H9 (cell line): ENCODE data around the gene STRN. TPM values are rescaled to one million over a fixed set of nuclear protein-coding genes. Genes with fewer than 3 reads are reported as not detected.
A peak's percentile ranks its signal among the peaks of the same experiment; 100 is the strongest.

ENCODE experiments used
- DNase-seq: peaks from one replicate; pipeline ENCODE4 v3.0.0-alpha.2; 2017
- H2AFZ ChIP-seq: one replicate; pipeline ENCODE4 v1.6.1; 2013; ENCODE audit warnings: mild to moderate bottlenecking, low read length, control low read depth, moderate library complexity
- H2AK5ac ChIP-seq: 2 replicates; pipeline ENCODE4 v1.6.1; 2013; ENCODE audit warnings: low read length, control low read depth, mixed read lengths; ENCODE audit not compliant: insufficient read length
- H2BK120ac ChIP-seq: one replicate; pipeline ENCODE4 v1.6.1; 2013; ENCODE audit warnings: low read depth, mild to moderate bottlenecking, low read length, control low read depth, inconsistent platforms; ENCODE audit not compliant: poor library complexity, severe bottlenecking
- H2BK12ac ChIP-seq: 2 replicates; pipeline ENCODE4 v1.6.1; 2013; ENCODE audit warnings: low read length, control low read depth, mixed read lengths, low read depth; ENCODE audit not compliant: insufficient read length
- H2BK15ac ChIP-seq: 2 replicates; pipeline ENCODE4 v1.6.1; 2013; ENCODE audit warnings: low read depth, low read length, control low read depth
- H2BK20ac ChIP-seq: one replicate; pipeline ENCODE4 v1.6.1; 2013; ENCODE audit warnings: low read depth, mild to moderate bottlenecking, low read length, control low read depth, inconsistent platforms; ENCODE audit not compliant: poor library complexity, severe bottlenecking
- H2BK5ac ChIP-seq: 2 replicates; pipeline ENCODE4 v1.6.1; 2013; ENCODE audit warnings: low read length, control low read depth, mixed read lengths; ENCODE audit not compliant: insufficient read length
- H3K14ac ChIP-seq: 2 replicates; pipeline ENCODE4 v1.6.1; 2013; ENCODE audit warnings: low read length, control low read depth; ENCODE audit not compliant: insufficient read depth
- H3K18ac ChIP-seq: 2 replicates; pipeline ENCODE4 v1.6.1; 2013; ENCODE audit warnings: low read depth, mild to moderate bottlenecking, mixed read lengths, low read length, control low read depth; ENCODE audit not compliant: insufficient read length
- H3K23ac ChIP-seq: 2 replicates; pipeline ENCODE4 v1.6.1; 2013; ENCODE audit warnings: low read length, control low read depth, mixed read lengths, low read depth; ENCODE audit not compliant: insufficient read length
- H3K23me2 ChIP-seq: 2 replicates; pipeline ENCODE4 v1.6.1; 2013; ENCODE audit warnings: low read depth, mild to moderate bottlenecking, mixed read lengths, low read length, control low read depth; ENCODE audit not compliant: insufficient read length, poor library complexity, severe bottlenecking
- H3K27ac ChIP-seq: 2 replicates; pipeline ENCODE4 v1.5.1; 2013; ENCODE audit warnings: low read length, control low read depth, mixed read lengths, low read depth; ENCODE audit not compliant: insufficient read length
- H3K27me3 ChIP-seq: 2 replicates; pipeline ENCODE4 v1.6.1; 2013; ENCODE audit warnings: low read length, control low read depth, inconsistent platforms; ENCODE audit not compliant: insufficient read depth
- H3K4ac ChIP-seq: 2 replicates; pipeline ENCODE4 v1.6.1; 2013; ENCODE audit warnings: low read depth, mild to moderate bottlenecking, control low read depth, inconsistent platforms, low read length, moderate library complexity
- H3K4me1 ChIP-seq: 2 replicates; pipeline ENCODE4 v1.6.1; 2013; ENCODE audit warnings: low read length, control low read depth, inconsistent platforms; ENCODE audit not compliant: insufficient read depth
- H3K4me2 ChIP-seq: 2 replicates; pipeline ENCODE4 v1.6.1; 2013; ENCODE audit warnings: low read length, control low read depth, mixed read lengths; ENCODE audit not compliant: insufficient read length, insufficient read depth
- H3K56ac ChIP-seq: 2 replicates; pipeline ENCODE4 v1.6.1; 2013; ENCODE audit warnings: low read depth, mild to moderate bottlenecking, mixed read lengths, low read length, control low read depth; ENCODE audit not compliant: insufficient read length
- H3K79me1 ChIP-seq: 2 replicates; pipeline ENCODE4 v1.6.1; 2013; ENCODE audit warnings: low read depth, mild to moderate bottlenecking, moderate library complexity, low read length, control low read depth, inconsistent platforms; ENCODE audit not compliant: insufficient read depth, poor library complexity, severe bottlenecking
- H3K79me2 ChIP-seq: 2 replicates; pipeline ENCODE4 v1.6.1; 2013; ENCODE audit warnings: low read length, control low read depth, inconsistent platforms; ENCODE audit not compliant: insufficient read depth
- H3K9ac ChIP-seq: 2 replicates; pipeline ENCODE4 v1.6.1; 2013; ENCODE audit warnings: low read length, control low read depth, mixed read lengths; ENCODE audit not compliant: insufficient read length; ENCODE audit errors: extremely low read depth
- H3K9me3 ChIP-seq: one replicate; pipeline ENCODE4 v1.6.1; 2013; ENCODE audit warnings: low read depth, low read length, inconsistent platforms; ENCODE audit not compliant: control insufficient read depth
- H3T11ph ChIP-seq: one replicate; pipeline ENCODE4 v1.6.1; 2013; ENCODE audit warnings: mild to moderate bottlenecking, low read length, control low read depth, inconsistent platforms
- H4K20me1 ChIP-seq: one replicate; pipeline ENCODE4 v1.6.1; 2013; ENCODE audit not compliant: control insufficient read depth, insufficient read length, insufficient read depth
- H4K5ac ChIP-seq: 2 replicates; pipeline ENCODE4 v1.6.1; 2013; ENCODE audit warnings: low read depth, mild to moderate bottlenecking, mixed read lengths, low read length, control low read depth; ENCODE audit not compliant: insufficient read length
- H4K8ac ChIP-seq: replicated peaks from 2 replicates; pipeline ENCODE4 v1.6.1; 2013; ENCODE audit warnings: low read length, control low read depth, mixed read lengths, low read depth; ENCODE audit not compliant: insufficient read length
- H4K91ac ChIP-seq: 2 replicates; pipeline ENCODE4 v1.6.1; 2013; ENCODE audit warnings: low read depth, mild to moderate bottlenecking, moderate library complexity, mixed read lengths, low read length, control low read depth; ENCODE audit not compliant: insufficient read length
- H3K27ac Mint-ChIP-seq, 3 experiments: 2 replicates in 2 of 3; 3 replicates in 1 of 3; pipeline ENCODE4 v1.8.0; 2020 to 2021; ENCODE audit warnings: mixed read lengths in 3 of 3, mild to moderate bottlenecking in 1 of 3, moderate library complexity in 1 of 3
- H3K27me3 Mint-ChIP-seq: 2 replicates; pipeline ENCODE4 v1.8.0; 2021; ENCODE audit warnings: low read depth, mild to moderate bottlenecking, moderate library complexity, mixed read lengths
- H3K36me3 Mint-ChIP-seq, 3 experiments: 2 replicates in 2 of 3; 3 replicates in 1 of 3; pipeline ENCODE4 v1.8.0; 2020 to 2021; ENCODE audit warnings: low read depth in 3 of 3, mixed read lengths in 3 of 3; ENCODE audit not compliant: insufficient read depth in 1 of 3
- H3K4me1 Mint-ChIP-seq, 2 experiments: 2 replicates each; pipeline ENCODE4 v1.8.0; 2020; ENCODE audit warnings: mixed read lengths in 2 of 2
- H3K4me3 Mint-ChIP-seq, 2 experiments: 2 replicates in 1 of 2; 3 replicates in 1 of 2; pipeline ENCODE4 v1.8.0; 2020 to 2021; ENCODE audit warnings: mild to moderate bottlenecking in 2 of 2, mixed read lengths in 2 of 2, moderate library complexity in 1 of 2
- H3K9me3 Mint-ChIP-seq, 2 experiments: 2 replicates in 1 of 2; 3 replicates in 1 of 2; pipeline ENCODE4 v1.8.0; 2020; ENCODE audit warnings: mild to moderate bottlenecking in 2 of 2, mixed read lengths in 2 of 2, moderate library complexity in 1 of 2
- CTCF ChIP-seq: fragments of 200-600 bp; sonication (generic); conservative IDR thresholded peaks from 3 replicates; pipeline ENCODE4 v1.8.0; 2021; ENCODE audit warnings: antibody characterized with exemption, mild to moderate bottlenecking
- WGBS: extraction: QIAGEN DNeasy Blood & Tissue Kit; methylation state at CpG from one replicate; pipeline ENCODE4 v1.1.7; 2013; ENCODE audit warnings: missing lambda C conversion rate, low lambda C conversion rate, mixed read lengths; ENCODE audit not compliant: insufficient read length; ENCODE audit errors: extremely low coverage; 5-methylcytosine and 5-hydroxymethylcytosine counted together
- total RNA-seq: library from RNA; stranded (reverse); gene quantifications from 2 replicates; pipeline ENCODE4 v1.2.1, GENCODE V29; 2021

STRN gene
- total RNA-seq, 1 experiment from 2014 or later, result 31.7 TPM

GRCh38 chr2:36951027-36951518 is 15.3 kb downstream of the STRN start:
- Histone ChIP-seq H4K5ac (no peak overlapping the region), H3K79me1 (no peaks in the 10 kb centered on the region), H2BK120ac (no peak overlapping the region), H3K23me2 (no peaks in the 10 kb centered on the region), H3K23ac (no peak overlapping the region), H3K4me2 (no peak overlapping the region), H2BK15ac (no peak overlapping the region), H4K20me1 (no peaks in the 10 kb centered on the region), H3K9ac (no peak overlapping the region), H3K56ac (no peak overlapping the region), H2BK20ac (no peak overlapping the region), H3K9me3 (no peaks in the 10 kb centered on the region), H4K91ac (no peak overlapping the region), H3K27me3 (no peaks in the 10 kb centered on the region), H3K79me2 (peaks cover 1% of the 10 kb centered on the region; the same call in 1 of the 2 replicates), H3K4ac (no peak overlapping the region), H2BK5ac (no peak overlapping the region), H4K8ac (no peak overlapping the region), H2BK12ac (no peak overlapping the region), H3K14ac (no peak overlapping the region), H3T11ph (no peak overlapping the region), H2AK5ac (no peak overlapping the region), H3K27ac (no peak overlapping the region), H2AFZ (no peak overlapping the region), H3K4me1 (peaks cover 6% of the 10 kb centered on the region), H3K18ac (no peak overlapping the region)
- Mint-ChIP-seq H3K4me1 (peaks cover 36 to 40% of the 10 kb centered on the region in 2 experiments), H3K27me3 (no peaks in the 10 kb centered on the region), H3K9me3 (no peaks in the 10 kb centered on the region), H3K36me3 (0 out of 7 replicates have a peak, but pooled peaks cover 0 to 5% (median 0%) of the 10 kb centered on the region in 3 experiments), H3K27ac (peak overlapping the region; percentile 3 to 76 (median 3); a peak in 3 of 7 replicates), H3K4me3 (no peak overlapping the region)
- WGBS, result no CpG with 5 or more reads among the region's 2 CpGs
- DNase-seq, result no peak
- no peak for TF ChIP-seq CTCF
